GM11168 (cell line): ENCODE data around the gene AQP6.

Experiments used
- in situ Hi-C: fragments of 300-500 bp; cut with MboI; formaldehyde crosslinking; loops from one replicate; pipeline ENCODE4 v1.12.0; 2022; ENCODE audit warnings: low sequenced_read_pairs; ENCODE audit not compliant: unreplicated experiment

The AQP6 gene

GRCh38 chr12:49942512-49942893 is 30.2 kb upstream of the AQP6 start:
- in situ Hi-C loops: no loop called here

- in situ Hi-C loops: no loop called here
Observed at GRCh38 chr12:49942921-49943624, 29.7 kb upstream of the AQP6 start.

GRCh38 chr12:49943625-49943960 is 29.2 kb upstream of the AQP6 start:
- in situ Hi-C loops: no loop called here

- in situ Hi-C loops: no loop called here
Observed at GRCh38 chr12:49944046-49944445, 28.7 kb upstream of the AQP6 start.

GRCh38 chr12:49944718-49945117 is 28.0 kb upstream of the AQP6 start:
- in situ Hi-C loops: no loop called here

- in situ Hi-C loops: no loop called here
Observed at GRCh38 chr12:49945394-49946080, 27.2 kb upstream of the AQP6 start.

- in situ Hi-C loops: no loop called here
Observed at GRCh38 chr12:49946086-49946485, 26.7 kb upstream of the AQP6 start.

- in situ Hi-C loops: no loop called here
Observed at GRCh38 chr12:49946497-49946896, 26.2 kb upstream of the AQP6 start.

- in situ Hi-C loops: no loop called here
Observed at GRCh38 chr12:49947593-49948226, 25.0 kb upstream of the AQP6 start.

- in situ Hi-C loops: no loop called here
Observed at GRCh38 chr12:49948866-49949845, 23.6 kb upstream of the AQP6 start.

- in situ Hi-C loops: no loop called here
Observed at GRCh38 chr12:49949866-49950265, 22.9 kb upstream of the AQP6 start.

- in situ Hi-C loops: no loop called here
Observed at GRCh38 chr12:49950273-49951251, 22.2 kb upstream of the AQP6 start, which contains the start of gene AQP2. Gene AQP2, plus strand, starts transcription at chr12:49950737. Its CDS starts 94 bp downstream, at chr12:49950831.

GRCh38 chr12:49951411-49952240 is 21.1 kb upstream of the AQP6 start:
- in situ Hi-C loops: no loop called here

- in situ Hi-C loops: no loop called here
Observed at GRCh38 chr12:49952391-49953055, 20.2 kb upstream of the AQP6 start.

- in situ Hi-C loops: no loop called here
Observed at GRCh38 chr12:49953151-49953550, 19.6 kb upstream of the AQP6 start.

GRCh38 chr12:49953961-49954846 is 18.5 kb upstream of the AQP6 start:
- in situ Hi-C loops: no loop called here
